ENCODE measurements around the gene LIG4.

The LIG4 gene

DNA sequence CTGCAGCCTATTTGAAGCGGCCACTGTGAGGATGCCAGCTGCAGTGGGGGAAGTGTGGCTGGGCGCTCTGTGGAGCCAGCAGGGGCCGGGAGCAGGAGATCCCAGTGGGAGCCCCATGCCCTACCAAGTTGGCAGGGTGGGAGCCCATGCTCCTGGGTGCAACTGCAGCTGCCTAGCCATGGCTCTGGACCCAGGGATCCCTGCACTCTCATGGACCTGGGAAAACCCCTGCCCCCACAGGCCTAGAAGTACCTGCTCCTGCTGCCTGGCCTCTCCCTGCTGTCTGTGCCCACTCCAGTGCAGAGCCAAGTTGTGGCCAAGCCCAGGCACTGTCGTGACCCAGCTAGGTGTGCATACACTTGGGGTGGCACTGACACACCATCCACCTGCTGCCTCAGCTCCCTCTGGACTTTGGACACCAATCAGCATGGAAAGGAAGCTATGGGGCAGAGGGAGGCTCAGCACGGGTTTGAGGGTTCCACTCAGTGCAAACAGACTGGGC lies 20.9 kb downstream of the LIG4 start:
- no peak for DNase-seq (ENCODE audit: low spot score)

DNA sequence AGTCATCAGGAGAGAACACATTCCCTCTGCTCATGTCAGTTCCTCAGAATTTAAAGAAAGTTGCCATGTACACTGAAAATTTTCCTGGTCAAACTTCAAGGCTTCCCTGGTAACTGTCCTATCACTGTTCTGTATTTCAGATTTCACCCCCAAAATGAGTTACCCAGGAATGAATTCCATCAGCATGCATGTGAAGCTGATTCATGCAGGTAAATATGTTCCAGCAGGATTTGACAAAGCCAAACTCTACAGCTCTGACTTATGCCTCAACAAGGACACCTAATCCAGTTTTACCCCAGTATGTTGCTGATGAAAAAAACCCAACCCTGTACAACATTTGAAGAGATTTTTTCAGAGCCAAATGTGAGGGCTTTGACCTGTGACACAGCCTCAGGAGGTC lies 21.5 kb downstream of the LIG4 start:
- no peak for FAIRE-seq
- DNase-seq (ENCODE audit: low spot score), result no peak

More for the DNA sequence above, 20.9 kb downstream of the LIG4 start:
- FAIRE-seq, result no peak

DNA sequence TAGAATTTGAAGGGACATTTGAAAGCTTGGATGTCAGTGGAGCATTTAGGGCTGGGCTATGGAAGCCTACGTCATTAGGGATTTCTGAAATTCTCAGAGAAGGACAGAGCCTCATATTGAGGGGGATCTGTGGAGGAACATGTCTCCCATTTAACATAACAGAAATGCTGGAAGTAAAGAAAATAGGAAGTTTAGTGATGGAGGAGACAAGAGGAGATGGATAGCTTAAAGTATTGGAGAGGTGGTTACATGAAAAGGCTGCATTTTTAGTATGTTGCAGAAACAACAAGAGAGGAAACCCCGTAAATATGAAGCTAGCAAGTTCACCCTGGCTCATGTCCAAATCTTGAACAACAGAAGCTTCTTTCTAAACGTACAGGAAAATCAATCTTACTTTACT lies 24.4 kb downstream of the LIG4 start:
- FAIRE-seq, result no peak
- no peak for DNase-seq (ENCODE audit: low spot score)

DNA sequence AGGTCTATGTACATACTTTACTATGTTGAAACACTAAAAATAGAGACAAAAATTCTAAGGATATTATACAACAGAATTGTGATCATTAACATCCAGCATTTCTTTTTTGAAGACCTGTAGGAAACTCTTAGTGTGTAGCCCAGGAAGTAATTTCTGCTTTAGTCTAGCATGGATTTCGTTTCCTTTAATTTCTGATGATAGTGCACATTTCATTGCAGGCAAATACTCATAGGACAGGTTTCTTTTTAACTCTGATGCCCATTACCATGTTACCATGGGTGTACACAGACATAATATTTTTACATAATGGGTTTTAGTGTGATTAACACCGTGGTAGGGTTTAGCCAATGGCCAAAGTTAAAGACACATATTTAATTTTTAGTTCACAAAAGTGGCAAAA lies 27.1 kb downstream of the LIG4 start:
- DNase-seq (ENCODE audit: low spot score) (no peak), FAIRE-seq (no peak)

DNA sequence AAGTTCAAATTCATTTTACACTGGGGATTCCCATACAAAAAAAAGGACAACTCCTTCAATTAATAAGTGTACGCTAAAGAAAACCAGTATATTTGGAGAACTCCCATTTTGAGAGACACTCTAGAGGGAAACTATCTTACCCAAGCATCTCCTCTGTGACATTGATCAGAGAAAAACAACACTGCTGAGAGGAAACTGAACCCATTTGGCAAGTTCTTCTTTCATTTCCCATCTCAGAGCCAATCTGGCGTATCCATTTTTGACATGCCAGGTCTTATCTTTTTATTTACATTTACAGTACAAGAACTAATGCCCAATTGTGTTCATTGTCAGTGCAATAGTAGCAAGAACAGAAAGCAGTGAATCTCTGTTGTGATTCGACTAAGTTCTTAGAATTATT lies 30.1 kb downstream of the LIG4 start:
- FAIRE-seq, result no peak
- DNase-seq (ENCODE audit: low spot score), result no peak

DNA sequence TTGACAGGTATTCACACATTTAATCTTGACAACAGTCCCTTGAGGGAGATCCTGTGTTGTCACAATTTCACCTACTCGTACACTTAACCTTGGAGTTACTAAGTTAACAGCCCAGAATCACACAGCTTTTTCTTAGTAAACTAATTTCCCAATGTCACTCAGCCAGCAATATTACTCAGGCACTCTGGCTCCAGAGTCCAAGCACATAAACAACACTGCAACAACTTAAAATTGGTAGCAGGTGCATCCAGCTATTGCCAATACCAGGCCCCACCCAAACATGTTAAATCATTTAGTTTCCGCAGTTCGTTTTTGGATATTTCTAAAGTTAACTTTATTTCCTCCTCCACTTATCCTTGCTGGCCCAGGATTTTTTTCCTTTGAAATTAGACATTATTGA lies 32.7 kb downstream of the LIG4 start:
- FAIRE-seq, result no peak
- DNase-seq (ENCODE audit: low spot score), result no peak

DNA sequence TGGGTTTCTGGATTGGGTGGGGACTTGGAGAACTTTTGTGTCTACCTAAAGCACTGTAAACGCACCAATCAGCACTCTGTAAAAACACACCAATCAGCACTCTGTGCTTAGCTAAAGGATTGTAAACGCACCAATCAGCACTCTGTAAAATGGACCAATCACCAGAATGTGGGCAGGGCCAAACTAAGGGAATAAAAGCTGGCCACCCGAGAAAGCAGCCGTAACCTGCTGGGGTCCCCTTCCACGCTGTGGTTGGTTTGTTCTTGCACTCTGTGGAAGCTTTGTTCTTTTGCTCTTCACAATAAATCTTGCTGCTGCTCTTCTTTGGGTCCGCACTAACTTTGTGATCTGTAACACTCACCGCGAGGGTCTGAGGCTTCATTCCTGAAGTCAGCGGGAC lies 37.3 kb downstream of the LIG4 start:
- DNase-seq (ENCODE audit: low spot score) (no peak), FAIRE-seq (no peak)

DNA sequence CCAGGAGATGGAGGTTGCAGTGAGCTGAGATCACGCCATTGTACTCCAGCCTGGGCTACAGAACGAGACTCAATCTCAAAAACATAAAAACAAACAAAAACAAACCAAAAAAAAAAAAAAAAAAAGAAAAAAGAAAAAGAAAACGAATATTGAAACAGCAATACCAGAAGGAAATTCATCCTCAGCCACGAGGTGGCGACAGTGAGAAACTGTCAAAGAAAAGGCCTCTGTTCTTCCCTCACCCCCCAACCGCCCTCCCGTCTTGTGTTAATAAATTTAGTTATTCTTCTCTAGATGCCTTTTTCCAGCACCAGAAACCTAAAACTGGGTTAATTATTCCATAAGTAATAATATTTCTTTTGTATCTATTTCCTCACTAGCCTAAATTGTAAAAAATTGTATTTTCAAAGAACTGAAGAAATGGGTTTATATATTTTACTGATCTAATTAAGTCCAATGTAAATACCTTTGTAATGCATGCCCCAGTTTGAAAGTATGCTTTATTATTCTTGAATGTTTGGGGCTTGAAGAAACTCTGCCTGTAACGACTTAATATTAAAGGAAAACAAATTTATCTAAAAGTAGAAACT lies 38.6 kb downstream of the LIG4 start:
- no peak for DNase-seq (ENCODE audit: low spot score)
- no peak for FAIRE-seq

DNA sequence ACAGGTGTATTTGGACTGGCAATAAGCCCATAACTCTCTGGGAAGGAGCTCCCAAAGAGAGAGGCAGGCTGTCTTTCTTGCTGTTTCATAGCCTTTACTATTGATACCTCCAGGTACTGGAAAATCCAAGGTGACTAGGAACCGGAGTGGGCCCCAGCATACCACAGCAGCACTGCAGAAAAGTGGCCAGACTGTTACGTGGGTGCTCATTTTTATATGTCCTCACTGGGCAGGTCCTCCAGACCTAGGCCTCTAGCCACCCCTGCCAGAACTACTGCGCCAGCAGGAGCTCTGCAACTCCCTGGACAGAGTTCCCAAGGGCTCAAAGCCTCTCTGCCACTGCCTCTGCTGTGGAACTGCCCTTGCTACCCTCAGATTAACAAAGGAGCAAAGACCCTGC lies 46.4 kb downstream of the LIG4 start:
- no peak for DNase-seq (ENCODE audit: low spot score)
- FAIRE-seq, result no peak

DNA sequence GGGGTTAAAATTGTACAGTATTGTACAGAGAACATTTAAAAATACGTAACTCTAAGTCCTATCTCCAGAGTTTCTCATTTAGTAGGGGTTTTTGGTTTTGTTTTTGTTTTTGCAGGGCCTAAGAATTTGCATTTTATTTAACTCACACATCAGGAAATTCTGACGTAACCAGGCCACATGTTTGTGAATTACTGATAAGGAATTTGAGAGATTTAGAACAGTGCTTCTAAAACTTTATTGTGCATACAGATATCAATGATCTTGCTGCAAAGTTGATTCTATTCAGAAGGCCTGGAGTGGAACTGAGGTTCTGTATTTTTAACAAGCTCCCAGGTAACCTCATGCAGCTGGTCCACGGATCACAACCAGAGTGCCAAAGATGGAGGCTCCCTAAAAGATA lies 49.3 kb downstream of the LIG4 start:
- DNase-seq (ENCODE audit: low spot score) (no peak), FAIRE-seq (no peak)

DNA sequence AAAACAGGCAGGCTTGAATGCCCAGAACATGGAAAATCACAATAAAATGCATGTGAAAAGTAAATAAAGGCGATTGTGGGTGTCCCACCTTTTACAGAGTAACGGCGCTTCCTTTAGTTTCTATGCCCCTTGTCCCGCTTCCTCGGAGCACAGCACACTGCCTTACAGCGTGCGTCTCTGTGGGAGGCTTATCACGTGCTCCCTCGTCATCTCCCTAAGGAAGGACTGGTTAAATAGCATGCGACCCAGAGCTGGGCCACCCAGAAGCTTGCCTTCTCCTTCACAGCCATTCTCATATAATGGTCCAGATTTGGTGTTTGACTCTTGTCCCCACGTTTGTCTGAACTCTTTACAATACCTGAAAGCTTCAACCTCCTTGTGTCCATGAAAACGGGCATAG lies 56.6 kb downstream of the LIG4 start:
- FAIRE-seq, result no peak

More for the DNA sequence above, 56.6 kb downstream of the LIG4 start:
- no peak for DNase-seq (ENCODE audit: low spot score)

Data from RCC 7860 (cell line).